Naive B cell (primary cell): ENCODE results near the gene TARS2. TPM values are rescaled to one million over a fixed set of nuclear protein-coding genes. Genes with fewer than 3 reads are reported as not detected.

Source experiments
- ATAC-seq, 2 donors: fragments of 150-1000 bp; cut with Tn5 transposase; 2 replicates each; pipeline ENCODE4 v1.10.0; 2021; ENCODE audit warnings: low read depth in 2 of 2, mild to moderate bottlenecking in 2 of 2, moderate library complexity in 2 of 2
- DNase-seq: peaks from one replicate; pipeline ENCODE4 v3.0.0; 2022
- H3K27ac Mint-ChIP-seq, 6 donors: one replicate each; pipeline ENCODE4 v1.8.0; 2020 to 2022; ENCODE audit warnings: mild to moderate bottlenecking in 6 of 6, mixed read lengths in 6 of 6, moderate library complexity in 5 of 6, inconsistent platforms in 2 of 6
- H3K27me3 Mint-ChIP-seq, 3 donors: one replicate each; pipeline ENCODE4 v1.8.0; 2021 to 2022; ENCODE audit warnings: mixed read lengths in 3 of 3, mild to moderate bottlenecking in 1 of 3
- H3K36me3 Mint-ChIP-seq, 2 donors: one replicate each; pipeline ENCODE4 v1.8.0; 2020 to 2022; ENCODE audit warnings: mixed read lengths in 2 of 2, inconsistent platforms in 1 of 2, mild to moderate bottlenecking in 1 of 2
- H3K4me1 Mint-ChIP-seq, 3 donors: one replicate each; pipeline ENCODE4 v1.8.0; 2020 to 2022; ENCODE audit warnings: mixed read lengths in 3 of 3, inconsistent platforms in 1 of 3, mild to moderate bottlenecking in 1 of 3, moderate library complexity in 1 of 3
- H3K4me3 Mint-ChIP-seq, 8 donors: one replicate each; pipeline ENCODE4 v1.8.0; 2020 to 2022; ENCODE audit warnings: mild to moderate bottlenecking in 8 of 8, mixed read lengths in 8 of 8, moderate library complexity in 8 of 8, inconsistent platforms in 2 of 8
- H3K9me3 Mint-ChIP-seq, 7 donors: one replicate each; pipeline ENCODE4 v1.8.0; 2020 to 2022; ENCODE audit warnings: mixed read lengths in 7 of 7, mild to moderate bottlenecking in 5 of 7, inconsistent platforms in 2 of 7, moderate library complexity in 1 of 7
- polyA plus RNA-seq, 6 donors: library from polyadenylated mRNA; unstranded; fragments of 300-500 nt; fragmentation: Illumina TruSeq; gene quantifications; one replicate each; pipeline ENCODE4 v1.2.3, GENCODE V29; 2021; ENCODE audit warnings: low read depth in 6 of 6

TARS2 gene
- polyA plus RNA-seq, 6 donors from 2014 or later = 31.7 to 49.6 (median 37.4) TPM

DNA sequence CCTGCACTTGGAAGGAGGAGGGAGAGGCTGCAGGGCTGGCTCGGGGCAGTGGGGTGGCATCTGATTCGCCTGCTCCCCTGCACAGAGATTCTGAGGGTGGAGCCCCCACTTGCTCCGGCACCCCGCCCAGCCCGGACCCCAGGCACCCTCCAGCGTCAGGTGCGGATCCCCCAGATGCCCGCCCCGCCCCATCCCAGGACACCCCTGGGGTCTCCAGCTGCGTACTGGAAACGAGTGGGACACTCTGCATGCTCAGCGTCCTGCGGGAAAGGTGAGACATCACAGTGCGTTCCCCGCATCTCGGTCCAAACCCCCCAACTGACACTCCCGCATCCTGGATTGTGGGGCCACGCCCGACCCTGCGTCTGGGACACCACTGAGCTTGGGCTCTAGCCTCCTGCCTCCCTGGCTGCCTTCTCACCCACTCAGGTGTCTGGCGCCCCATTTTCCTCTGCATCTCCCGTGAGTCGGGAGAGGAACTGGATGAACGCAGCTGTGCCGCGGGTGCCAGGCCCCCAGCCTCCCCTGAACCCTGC lies 69.9 kb downstream of the TARS2 start:
- Mint-ChIP-seq H3K9me3 (no peaks in the 10 kb centered on the region), H3K4me1 (peaks cover 24 to 32% (median 30%) of the 10 kb centered on the region in 3 donors), H3K27ac (no peak overlapping the region), H3K4me3 (no peak overlapping the region), H3K36me3 (no peaks in the 10 kb centered on the region), H3K27me3 (no peaks in the 10 kb centered on the region)
- no peak for ATAC-seq
- no peak for DNase-seq

Other genes with a start within 250 kb of the TARS2 start
- 1 to 10 TPM in 3 of 6 donors, under 1 TPM in 3; 0.76 to 1.8 (median 1.0) TPM for gene CA14, start 229.6 kb upstream of the TARS2 start, polyA plus RNA-seq
- gene APH1A, start 218.4 kb upstream of the TARS2 start, polyA plus RNA-seq = 100 to 1,000 TPM in 2 of 6 donors, 10 to 100 TPM in 4; 81.7 to 106 (median 91.3) TPM
- gene C1orf54, start 214.6 kb upstream of the TARS2 start, polyA plus RNA-seq = 1 to 10 TPM; 1.0 to 3.8 (median 2.0) TPM
- under 1 TPM in 1 of 6 donors, not detected in 5; 0.22 TPM for gene CIART, start 204.9 kb upstream of the TARS2 start, polyA plus RNA-seq
- gene MRPS21, start 193.6 kb upstream of the TARS2 start, polyA plus RNA-seq = 10 to 100 TPM; 62.4 to 93.0 (median 82.4) TPM
- gene PRPF3, start 165.9 kb upstream of the TARS2 start, polyA plus RNA-seq = 10 to 100 TPM; 13.0 to 38.7 (median 14.6) TPM
- 10 to 100 TPM in 5 of 6 donors, 1 to 10 TPM in 1; 2.6 to 49.9 (median 28.6) TPM for gene RPRD2, start 123.3 kb upstream of the TARS2 start, polyA plus RNA-seq
- not detected for gene ECM1, start 20.7 kb downstream of the TARS2 start, polyA plus RNA-seq
- gene FALEC, start 28.3 kb downstream of the TARS2 start, polyA plus RNA-seq = 1 to 10 TPM in 3 of 6 donors, under 1 TPM in 1, not detected in 2; 0.68 to 2.6 (median 1.3) TPM
- not detected for gene ADAMTSL4, start 62.0 kb downstream of the TARS2 start, polyA plus RNA-seq
- 100 to 1,000 TPM in 2 of 6 donors, 10 to 100 TPM in 4; 44.8 to 110 (median 95.1) TPM for gene MCL1, start 92.2 kb downstream of the TARS2 start, polyA plus RNA-seq
- 10 to 100 TPM; 57.1 to 85.2 (median 72.9) TPM for gene ENSA, start 142.2 kb downstream of the TARS2 start, polyA plus RNA-seq
- 10 to 100 TPM; 10.1 to 27.8 (median 24.4) TPM for gene GOLPH3L, start 209.7 kb downstream of the TARS2 start, polyA plus RNA-seq
- gene HORMAD1, start 233.5 kb downstream of the TARS2 start, polyA plus RNA-seq = under 1 TPM in 1 of 6 donors, not detected in 5; 0.56 TPM